ENCODE results near the gene UFD1. TPM values are rescaled to one million over a fixed set of nuclear protein-coding genes. Genes with fewer than 3 reads are reported as not detected.

Gene UFD1
- total and polyA plus RNA-seq, 9 of the 15 experiments (the other 6 are each of a cell fraction or from before 2014, with no cell fraction given): 238 to 645 (median 363) TPM

DNA sequence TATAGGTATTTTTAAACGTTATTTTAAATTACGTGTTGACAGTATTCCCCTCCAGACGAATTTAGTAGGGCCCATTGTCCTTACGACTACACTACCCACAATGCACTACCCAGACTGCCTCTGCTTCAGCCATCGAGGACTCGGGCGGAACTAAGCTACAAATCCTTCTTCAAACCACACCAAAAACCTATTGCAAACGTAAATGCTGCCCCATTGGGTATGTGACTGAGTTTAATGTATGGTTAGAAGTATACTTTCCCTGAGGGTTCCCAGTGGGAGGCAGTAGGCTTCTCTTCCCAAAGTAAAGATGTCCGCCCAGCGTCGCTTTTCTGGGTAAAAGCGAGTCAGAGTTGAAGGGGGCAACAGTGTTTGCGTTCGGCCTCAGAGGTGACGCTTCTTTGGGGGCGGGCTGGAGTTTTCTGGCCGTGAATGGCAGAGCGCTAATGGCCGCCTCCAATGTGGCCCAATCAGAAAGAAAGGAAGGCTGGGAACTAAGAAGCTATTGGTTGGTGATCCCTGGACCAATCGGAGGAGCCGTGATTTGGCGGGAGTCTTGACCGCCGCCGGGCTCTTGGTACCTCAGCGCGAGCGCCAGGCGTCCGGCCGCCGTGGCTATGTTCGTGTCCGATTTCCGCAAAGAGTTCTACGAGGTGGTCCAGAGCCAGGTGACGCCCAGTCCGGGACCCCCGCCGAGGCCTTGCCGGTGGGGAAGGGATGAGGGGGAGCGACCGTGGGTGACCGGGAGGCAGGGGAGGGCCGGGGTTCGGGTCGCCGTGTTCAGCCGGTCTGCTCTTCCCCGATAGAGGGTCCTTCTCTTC lies 571 bp upstream of the UFD1 start, which contains the start of gene CDC45 (continued):
- TF ChIP-seq, protein P1, sequence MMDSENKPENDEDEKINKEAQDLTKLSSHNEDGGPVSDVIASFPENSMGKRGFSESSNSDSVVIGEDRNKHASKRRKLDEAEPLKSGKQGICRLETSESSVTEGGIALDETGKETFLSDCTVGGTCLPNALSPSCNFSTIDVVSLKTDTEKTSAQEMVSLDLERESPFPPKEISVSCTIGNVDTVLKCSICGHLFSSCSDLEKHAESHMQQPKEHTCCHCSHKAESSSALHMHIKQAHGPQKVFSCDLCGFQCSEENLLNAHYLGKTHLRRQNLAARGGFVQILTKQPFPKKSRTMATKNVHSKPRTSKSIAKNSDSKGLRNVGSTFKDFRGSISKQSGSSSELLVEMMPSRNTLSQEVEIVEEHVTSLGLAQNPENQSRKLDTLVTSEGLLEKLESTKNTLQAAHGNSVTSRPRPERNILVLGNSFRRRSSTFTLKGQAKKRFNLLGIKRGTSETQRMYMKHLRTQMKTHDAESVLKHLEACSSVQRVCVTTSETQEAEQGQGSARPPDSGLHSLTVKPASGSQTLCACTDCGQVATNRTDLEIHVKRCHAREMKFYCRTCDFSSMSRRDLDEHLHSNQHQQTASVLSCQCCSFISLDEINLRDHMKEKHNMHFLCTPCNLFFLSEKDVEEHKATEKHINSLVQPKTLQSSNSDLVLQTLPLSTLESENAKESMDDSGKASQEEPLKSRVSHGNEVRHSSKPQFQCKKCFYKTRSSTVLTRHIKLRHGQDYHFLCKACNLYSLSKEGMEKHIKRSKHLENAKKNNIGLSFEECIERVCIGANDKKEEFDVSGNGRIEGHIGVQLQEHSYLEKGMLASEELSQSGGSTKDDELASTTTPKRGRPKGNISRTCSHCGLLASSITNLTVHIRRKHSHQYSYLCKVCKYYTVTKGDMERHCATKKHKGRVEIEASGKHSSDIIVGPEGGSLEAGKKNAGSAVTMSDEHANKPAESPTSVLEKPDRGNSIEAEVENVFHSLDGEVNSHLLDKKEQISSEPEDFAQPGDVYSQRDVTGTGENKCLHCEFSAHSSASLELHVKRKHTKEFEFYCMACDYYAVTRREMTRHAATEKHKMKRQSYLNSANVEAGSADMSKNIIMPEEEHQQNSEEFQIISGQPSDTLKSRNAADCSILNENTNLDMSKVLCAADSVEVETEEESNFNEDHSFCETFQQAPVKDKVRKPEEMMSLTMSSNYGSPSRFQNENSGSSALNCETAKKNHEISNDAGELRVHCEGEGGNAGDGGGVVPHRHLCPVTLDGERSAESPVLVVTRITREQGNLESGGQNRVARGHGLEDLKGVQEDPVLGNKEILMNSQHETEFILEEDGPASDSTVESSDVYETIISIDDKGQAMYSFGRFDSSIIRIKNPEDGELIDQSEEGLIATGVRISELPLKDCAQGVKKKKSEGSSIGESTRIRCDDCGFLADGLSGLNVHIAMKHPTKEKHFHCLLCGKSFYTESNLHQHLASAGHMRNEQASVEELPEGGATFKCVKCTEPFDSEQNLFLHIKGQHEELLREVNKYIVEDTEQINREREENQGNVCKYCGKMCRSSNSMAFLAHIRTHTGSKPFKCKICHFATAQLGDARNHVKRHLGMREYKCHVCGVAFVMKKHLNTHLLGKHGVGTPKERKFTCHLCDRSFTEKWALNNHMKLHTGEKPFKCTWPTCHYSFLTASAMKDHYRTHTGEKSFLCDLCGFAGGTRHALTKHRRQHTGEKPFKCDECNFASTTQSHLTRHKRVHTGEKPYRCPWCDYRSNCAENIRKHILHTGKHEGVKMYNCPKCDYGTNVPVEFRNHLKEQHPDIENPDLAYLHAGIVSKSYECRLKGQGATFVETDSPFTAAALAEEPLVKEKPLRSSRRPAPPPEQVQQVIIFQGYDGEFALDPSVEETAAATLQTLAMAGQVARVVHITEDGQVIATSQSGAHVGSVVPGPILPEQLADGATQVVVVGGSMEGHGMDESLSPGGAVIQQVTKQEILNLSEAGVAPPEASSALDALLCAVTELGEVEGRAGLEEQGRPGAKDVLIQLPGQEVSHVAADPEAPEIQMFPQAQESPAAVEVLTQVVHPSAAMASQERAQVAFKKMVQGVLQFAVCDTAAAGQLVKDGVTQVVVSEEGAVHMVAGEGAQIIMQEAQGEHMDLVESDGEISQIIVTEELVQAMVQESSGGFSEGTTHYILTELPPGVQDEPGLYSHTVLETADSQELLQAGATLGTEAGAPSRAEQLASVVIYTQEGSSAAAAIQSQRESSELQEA (IDR thresholded peaks at IDR 0.05; ENCODE audit: low read depth): no peak
- TF ChIP-seq, protein P2, sequence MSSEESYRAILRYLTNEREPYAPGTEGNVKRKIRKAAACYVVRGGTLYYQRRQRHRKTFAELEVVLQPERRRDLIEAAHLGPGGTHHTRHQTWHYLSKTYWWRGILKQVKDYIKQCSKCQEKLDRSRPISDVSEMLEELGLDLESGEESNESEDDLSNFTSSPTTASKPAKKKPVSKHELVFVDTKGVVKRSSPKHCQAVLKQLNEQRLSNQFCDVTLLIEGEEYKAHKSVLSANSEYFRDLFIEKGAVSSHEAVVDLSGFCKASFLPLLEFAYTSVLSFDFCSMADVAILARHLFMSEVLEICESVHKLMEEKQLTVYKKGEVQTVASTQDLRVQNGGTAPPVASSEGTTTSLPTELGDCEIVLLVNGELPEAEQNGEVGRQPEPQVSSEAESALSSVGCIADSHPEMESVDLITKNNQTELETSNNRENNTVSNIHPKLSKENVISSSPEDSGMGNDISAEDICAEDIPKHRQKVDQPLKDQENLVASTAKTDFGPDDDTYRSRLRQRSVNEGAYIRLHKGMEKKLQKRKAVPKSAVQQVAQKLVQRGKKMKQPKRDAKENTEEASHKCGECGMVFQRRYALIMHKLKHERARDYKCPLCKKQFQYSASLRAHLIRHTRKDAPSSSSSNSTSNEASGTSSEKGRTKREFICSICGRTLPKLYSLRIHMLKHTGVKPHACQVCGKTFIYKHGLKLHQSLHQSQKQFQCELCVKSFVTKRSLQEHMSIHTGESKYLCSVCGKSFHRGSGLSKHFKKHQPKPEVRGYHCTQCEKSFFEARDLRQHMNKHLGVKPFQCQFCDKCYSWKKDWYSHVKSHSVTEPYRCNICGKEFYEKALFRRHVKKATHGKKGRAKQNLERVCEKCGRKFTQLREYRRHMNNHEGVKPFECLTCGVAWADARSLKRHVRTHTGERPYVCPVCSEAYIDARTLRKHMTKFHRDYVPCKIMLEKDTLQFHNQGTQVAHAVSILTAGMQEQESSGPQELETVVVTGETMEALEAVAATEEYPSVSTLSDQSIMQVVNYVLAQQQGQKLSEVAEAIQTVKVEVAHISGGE (CRISPR knock-in tag; IDR thresholded peaks at IDR 0.05): no peak; a peak in 1 of 6 replicates
- TF ChIP-seq ZNF785 (CRISPR knock-in tag; IDR thresholded peaks at IDR 0.05) (no peak), RBM14 (IDR thresholded peaks at IDR 0.05; ENCODE audit: borderline replicate concordance, insufficient read depth, low read depth, low read length) (0 out of 2 replicates have a peak, but pooled peaks have one; percentile 96), SMARCC2 (IDR thresholded peaks at IDR 0.05; ENCODE audit: low read depth) (no peak), ZFP36 (IDR thresholded peaks at IDR 0.05; ENCODE audit: low read depth, low read length, partially characterized antibody) (no peak), NFXL1 (CRISPR knock-in tag; IDR thresholded peaks at IDR 0.05) (peak; percentile 95), GATAD2A (IDR thresholded peaks at IDR 0.05) (no peak), MCM5 (IDR thresholded peaks at IDR 0.05; ENCODE audit: low read depth) (no peak), ELF1 (tag; IDR thresholded peaks at IDR 0.05) (no peak)
- TF ChIP-seq, protein P3, sequence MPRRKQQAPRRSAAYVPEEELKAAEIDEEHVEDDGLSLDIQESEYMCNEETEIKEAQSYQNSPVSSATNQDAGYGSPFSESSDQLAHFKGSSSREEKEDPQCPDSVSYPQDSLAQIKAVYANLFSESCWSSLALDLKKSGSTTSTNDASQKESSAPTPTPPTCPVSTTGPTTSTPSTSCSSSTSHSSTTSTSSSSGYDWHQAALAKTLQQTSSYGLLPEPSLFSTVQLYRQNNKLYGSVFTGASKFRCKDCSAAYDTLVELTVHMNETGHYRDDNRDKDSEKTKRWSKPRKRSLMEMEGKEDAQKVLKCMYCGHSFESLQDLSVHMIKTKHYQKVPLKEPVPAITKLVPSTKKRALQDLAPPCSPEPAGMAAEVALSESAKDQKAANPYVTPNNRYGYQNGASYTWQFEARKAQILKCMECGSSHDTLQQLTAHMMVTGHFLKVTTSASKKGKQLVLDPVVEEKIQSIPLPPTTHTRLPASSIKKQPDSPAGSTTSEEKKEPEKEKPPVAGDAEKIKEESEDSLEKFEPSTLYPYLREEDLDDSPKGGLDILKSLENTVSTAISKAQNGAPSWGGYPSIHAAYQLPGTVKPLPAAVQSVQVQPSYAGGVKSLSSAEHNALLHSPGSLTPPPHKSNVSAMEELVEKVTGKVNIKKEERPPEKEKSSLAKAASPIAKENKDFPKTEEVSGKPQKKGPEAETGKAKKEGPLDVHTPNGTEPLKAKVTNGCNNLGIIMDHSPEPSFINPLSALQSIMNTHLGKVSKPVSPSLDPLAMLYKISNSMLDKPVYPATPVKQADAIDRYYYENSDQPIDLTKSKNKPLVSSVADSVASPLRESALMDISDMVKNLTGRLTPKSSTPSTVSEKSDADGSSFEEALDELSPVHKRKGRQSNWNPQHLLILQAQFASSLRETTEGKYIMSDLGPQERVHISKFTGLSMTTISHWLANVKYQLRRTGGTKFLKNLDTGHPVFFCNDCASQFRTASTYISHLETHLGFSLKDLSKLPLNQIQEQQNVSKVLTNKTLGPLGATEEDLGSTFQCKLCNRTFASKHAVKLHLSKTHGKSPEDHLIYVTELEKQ (CRISPR knock-in tag; IDR thresholded peaks at IDR 0.05): peak; percentile 62; the same call in 1 of the 2 replicates
